Measurements from ENCODE around the gene LDHD. TPM values are rescaled to one million over a fixed set of nuclear protein-coding genes. Genes with fewer than 3 reads are reported as not detected.

LDHD gene
- total and polyA plus RNA-seq, 2 of the 13 experiments (the other 11 are each of a cell fraction or from before 2014, with no cell fraction given), result 9.1 to 9.8 TPM

DNA sequence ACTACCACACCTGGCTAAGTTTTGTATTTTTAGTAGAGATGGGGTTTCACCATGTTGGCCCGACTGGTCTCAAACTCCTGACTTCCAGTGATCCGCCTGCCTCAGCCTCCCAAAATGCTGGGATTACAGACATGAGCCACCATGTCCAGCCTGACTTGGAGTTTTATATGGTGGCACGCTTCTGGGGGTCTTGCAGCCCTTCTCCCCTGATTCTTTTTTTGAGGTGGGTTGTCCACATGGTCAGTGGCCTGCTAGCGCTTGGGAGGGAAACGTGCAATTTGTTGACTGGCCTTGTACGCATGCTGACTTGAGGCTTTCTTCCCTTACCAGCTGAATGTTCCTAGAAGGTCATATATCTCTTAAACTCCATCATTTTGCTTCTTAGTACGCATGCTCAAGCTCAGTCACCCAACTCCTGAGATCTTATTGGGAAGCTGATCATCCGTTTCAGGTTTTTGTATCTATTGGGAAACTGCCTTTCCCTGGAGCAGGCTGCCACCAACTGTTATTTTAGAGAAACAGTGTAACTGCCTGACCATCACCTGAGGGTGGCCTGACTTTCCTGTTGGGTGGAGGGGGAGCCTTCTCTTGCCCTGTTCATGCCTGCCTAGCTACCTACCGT, 13.7 kb upstream of the LDHD start (continued):
- TF ChIP-seq, protein P1, sequence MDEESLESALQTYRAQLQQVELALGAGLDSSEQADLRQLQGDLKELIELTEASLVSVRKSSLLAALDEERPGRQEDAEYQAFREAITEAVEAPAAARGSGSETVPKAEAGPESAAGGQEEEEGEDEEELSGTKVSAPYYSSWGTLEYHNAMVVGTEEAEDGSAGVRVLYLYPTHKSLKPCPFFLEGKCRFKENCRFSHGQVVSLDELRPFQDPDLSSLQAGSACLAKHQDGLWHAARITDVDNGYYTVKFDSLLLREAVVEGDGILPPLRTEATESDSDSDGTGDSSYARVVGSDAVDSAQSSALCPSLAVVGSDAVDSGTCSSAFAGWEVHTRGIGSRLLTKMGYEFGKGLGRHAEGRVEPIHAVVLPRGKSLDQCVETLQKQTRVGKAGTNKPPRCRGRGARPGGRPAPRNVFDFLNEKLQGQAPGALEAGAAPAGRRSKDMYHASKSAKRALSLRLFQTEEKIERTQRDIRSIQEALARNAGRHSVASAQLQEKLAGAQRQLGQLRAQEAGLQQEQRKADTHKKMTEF (CRISPR knock-in tag; IDR thresholded peaks at IDR 0.05), result peak; percentile 31
- TF ChIP-seq ZEB1 (IDR thresholded peaks at IDR 0.05; ENCODE audit: insufficient replicate concordance, low read depth) (peak; percentile 30), IRX3 (CRISPR knock-in tag; IDR thresholded peaks at IDR 0.05; ENCODE audit: borderline replicate concordance, low read depth) (no peak), ZNF335 (CRISPR knock-in tag; IDR thresholded peaks at IDR 0.05) (no peak), SNRNP70 (IDR thresholded peaks at IDR 0.05; ENCODE audit: low read depth, low read length) (no peak), ZBTB7A (CRISPR knock-in tag; IDR thresholded peaks at IDR 0.05) (no peak), SOX6 (IDR thresholded peaks at IDR 0.05) (no peak), SOX6 (CRISPR knock-in tag; IDR thresholded peaks at IDR 0.05) (peak; percentile 9; the same call in 1 of the 2 replicates), ZNF441 (CRISPR knock-in tag; IDR thresholded peaks at IDR 0.05; ENCODE audit: borderline replicate concordance) (0 out of 2 replicates have a peak, but pooled peaks have one; percentile 22), ELF3 (CRISPR knock-in tag; IDR thresholded peaks at IDR 0.05) (0 out of 2 replicates have a peak, but pooled peaks have one; percentile 37), ZNF234 (CRISPR knock-in tag; conservative IDR thresholded peaks at IDR 0.05) (no peak), TBP (CRISPR knock-in tag; IDR thresholded peaks at IDR 0.05) (no peak), ZNF781 (CRISPR knock-in tag; IDR thresholded peaks at IDR 0.05; ENCODE audit: borderline replicate concordance, not compliant biosample characterization) (peak; percentile 83), CHD4 (IDR thresholded peaks at IDR 0.05; ENCODE audit: borderline replicate concordance, low read length) (0 out of 2 replicates have a peak, but pooled peaks have one; percentile 16)
- TF ChIP-seq, protein P2, sequence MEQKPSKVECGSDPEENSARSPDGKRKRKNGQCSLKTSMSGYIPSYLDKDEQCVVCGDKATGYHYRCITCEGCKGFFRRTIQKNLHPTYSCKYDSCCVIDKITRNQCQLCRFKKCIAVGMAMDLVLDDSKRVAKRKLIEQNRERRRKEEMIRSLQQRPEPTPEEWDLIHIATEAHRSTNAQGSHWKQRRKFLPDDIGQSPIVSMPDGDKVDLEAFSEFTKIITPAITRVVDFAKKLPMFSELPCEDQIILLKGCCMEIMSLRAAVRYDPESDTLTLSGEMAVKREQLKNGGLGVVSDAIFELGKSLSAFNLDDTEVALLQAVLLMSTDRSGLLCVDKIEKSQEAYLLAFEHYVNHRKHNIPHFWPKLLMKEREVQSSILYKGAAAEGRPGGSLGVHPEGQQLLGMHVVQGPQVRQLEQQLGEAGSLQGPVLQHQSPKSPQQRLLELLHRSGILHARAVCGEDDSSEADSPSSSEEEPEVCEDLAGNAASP (CRISPR knock-in tag; IDR thresholded peaks at IDR 0.05; ENCODE audit: borderline replicate concordance), result 0 out of 2 replicates have a peak, but pooled peaks have one; percentile 25
- TF ChIP-seq, protein P3, sequence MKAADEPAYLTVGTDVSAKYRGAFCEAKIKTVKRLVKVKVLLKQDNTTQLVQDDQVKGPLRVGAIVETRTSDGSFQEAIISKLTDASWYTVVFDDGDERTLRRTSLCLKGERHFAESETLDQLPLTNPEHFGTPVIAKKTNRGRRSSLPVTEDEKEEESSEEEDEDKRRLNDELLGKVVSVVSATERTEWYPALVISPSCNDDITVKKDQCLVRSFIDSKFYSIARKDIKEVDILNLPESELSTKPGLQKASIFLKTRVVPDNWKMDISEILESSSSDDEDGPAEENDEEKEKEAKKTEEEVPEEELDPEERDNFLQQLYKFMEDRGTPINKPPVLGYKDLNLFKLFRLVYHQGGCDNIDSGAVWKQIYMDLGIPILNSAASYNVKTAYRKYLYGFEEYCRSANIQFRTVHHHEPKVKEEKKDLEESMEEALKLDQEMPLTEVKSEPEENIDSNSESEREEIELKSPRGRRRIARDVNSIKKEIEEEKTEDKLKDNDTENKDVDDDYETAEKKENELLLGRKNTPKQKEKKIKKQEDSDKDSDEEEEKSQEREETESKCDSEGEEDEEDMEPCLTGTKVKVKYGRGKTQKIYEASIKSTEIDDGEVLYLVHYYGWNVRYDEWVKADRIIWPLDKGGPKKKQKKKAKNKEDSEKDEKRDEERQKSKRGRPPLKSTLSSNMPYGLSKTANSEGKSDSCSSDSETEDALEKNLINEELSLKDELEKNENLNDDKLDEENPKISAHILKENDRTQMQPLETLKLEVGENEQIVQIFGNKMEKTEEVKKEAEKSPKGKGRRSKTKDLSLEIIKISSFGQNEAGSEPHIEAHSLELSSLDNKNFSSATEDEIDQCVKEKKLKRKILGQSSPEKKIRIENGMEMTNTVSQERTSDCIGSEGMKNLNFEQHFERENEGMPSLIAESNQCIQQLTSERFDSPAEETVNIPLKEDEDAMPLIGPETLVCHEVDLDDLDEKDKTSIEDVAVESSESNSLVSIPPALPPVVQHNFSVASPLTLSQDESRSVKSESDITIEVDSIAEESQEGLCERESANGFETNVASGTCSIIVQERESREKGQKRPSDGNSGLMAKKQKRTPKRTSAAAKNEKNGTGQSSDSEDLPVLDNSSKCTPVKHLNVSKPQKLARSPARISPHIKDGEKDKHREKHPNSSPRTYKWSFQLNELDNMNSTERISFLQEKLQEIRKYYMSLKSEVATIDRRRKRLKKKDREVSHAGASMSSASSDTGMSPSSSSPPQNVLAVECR (CRISPR knock-in tag; IDR thresholded peaks at IDR 0.05; ENCODE audit: borderline replicate concordance), result 0 out of 2 replicates have a peak, but pooled peaks have one; percentile 25
- TF ChIP-seq, protein P4, sequence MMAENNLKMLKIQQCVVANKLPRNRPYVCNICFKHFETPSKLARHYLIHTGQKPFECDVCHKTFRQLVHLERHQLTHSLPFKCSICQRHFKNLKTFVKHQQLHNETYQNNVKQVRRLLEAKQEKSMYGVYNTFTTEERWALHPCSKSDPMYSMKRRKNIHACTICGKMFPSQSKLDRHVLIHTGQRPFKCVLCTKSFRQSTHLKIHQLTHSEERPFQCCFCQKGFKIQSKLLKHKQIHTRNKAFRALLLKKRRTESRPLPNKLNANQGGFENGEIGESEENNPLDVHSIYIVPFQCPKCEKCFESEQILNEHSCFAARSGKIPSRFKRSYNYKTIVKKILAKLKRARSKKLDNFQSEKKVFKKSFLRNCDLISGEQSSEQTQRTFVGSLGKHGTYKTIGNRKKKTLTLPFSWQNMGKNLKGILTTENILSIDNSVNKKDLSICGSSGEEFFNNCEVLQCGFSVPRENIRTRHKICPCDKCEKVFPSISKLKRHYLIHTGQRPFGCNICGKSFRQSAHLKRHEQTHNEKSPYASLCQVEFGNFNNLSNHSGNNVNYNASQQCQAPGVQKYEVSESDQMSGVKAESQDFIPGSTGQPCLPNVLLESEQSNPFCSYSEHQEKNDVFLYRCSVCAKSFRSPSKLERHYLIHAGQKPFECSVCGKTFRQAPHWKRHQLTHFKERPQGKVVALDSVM (CRISPR knock-in tag; IDR thresholded peaks at IDR 0.05), result peak; percentile 81
- TF ChIP-seq, protein P5, sequence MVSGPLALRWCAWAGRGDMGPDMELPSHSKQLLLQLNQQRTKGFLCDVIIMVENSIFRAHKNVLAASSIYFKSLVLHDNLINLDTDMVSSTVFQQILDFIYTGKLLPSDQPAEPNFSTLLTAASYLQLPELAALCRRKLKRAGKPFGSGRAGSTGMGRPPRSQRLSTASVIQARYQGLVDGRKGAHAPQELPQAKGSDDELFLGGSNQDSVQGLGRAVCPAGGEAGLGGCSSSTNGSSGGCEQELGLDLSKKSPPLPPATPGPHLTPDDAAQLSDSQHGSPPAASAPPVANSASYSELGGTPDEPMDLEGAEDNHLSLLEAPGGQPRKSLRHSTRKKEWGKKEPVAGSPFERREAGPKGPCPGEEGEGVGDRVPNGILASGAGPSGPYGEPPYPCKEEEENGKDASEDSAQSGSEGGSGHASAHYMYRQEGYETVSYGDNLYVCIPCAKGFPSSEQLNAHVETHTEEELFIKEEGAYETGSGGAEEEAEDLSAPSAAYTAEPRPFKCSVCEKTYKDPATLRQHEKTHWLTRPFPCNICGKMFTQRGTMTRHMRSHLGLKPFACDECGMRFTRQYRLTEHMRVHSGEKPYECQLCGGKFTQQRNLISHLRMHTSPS (CRISPR knock-in tag; IDR thresholded peaks at IDR 0.05; ENCODE audit: low read depth), result no peak
